ENCODE measurements around the gene TES.

TES gene

GRCh38 chr7:116198748-116199410 is 11.5 kb upstream of the TES start:
- no peak for DNase-seq (ENCODE audit: low read depth)
- H3K4me3 ChIP-seq (ENCODE audit: low read depth, low read length) = no peak overlapping the region
- no peak for TF ChIP-seq CTCF (IDR thresholded peaks at IDR 0.05; ENCODE audit: insufficient read depth, low read depth, low read length, missing control alignments)

- TF ChIP-seq CTCF (IDR thresholded peaks at IDR 0.05; ENCODE audit: insufficient read depth, low read depth, low read length, missing control alignments) = no peak
- H3K4me3 ChIP-seq (ENCODE audit: low read depth, low read length) = no peak overlapping the region
- DNase-seq (ENCODE audit: low read depth) = no peak
Measured at GRCh38 chr7:116200963-116201362, 9.4 kb upstream of the TES start.

- no peak overlapping the region for H3K4me3 ChIP-seq (ENCODE audit: low read depth, low read length)
- no peak for TF ChIP-seq CTCF (IDR thresholded peaks at IDR 0.05; ENCODE audit: insufficient read depth, low read depth, low read length, missing control alignments)
- DNase-seq (ENCODE audit: low read depth) = no peak
Measured at GRCh38 chr7:116206141-116206540, 4.2 kb upstream of the TES start.

GRCh38 chr7:116208919-116209318 is 1.4 kb upstream of the TES start:
- H3K4me3 ChIP-seq (ENCODE audit: low read depth, low read length) = no peak overlapping the region
- DNase-seq (ENCODE audit: low read depth) = no peak
- TF ChIP-seq CTCF (IDR thresholded peaks at IDR 0.05; ENCODE audit: insufficient read depth, low read depth, low read length, missing control alignments) = no peak

- TF ChIP-seq CTCF (IDR thresholded peaks at IDR 0.05; ENCODE audit: insufficient read depth, low read depth, low read length, missing control alignments) = no peak
Measured at GRCh38 chr7:116209561-116210070, 723 bp upstream of the TES start.

GRCh38 chr7:116211006-116211912 is 920 bp downstream of the TES start:
- no peak for TF ChIP-seq CTCF (IDR thresholded peaks at IDR 0.05; ENCODE audit: insufficient read depth, low read depth, low read length, missing control alignments)
- peak; percentile 89 for DNase-seq (ENCODE audit: low read depth)
- H3K4me3 ChIP-seq (ENCODE audit: low read depth, low read length) = peak overlapping the region; percentile 83

More at GRCh38 chr7:116209561-116210070, 723 bp upstream of the TES start:
- H3K4me3 ChIP-seq (ENCODE audit: low read depth, low read length) = peak overlapping the region; percentile 10; the same call in 1 of the 2 replicates
- DNase-seq (ENCODE audit: low read depth) = no peak

Data from GM12865 (cell line).